B cell (primary cell): ENCODE data around the gene L3MBTL4. TPM values are rescaled to one million over a fixed set of nuclear protein-coding genes. Genes with fewer than 3 reads are reported as not detected.
A peak's percentile ranks its signal among the peaks of the same experiment; 100 is the strongest.

Source experiments
- ATAC-seq: fragments of 200-7000 bp; cut with Tn5 transposase; one replicate; pipeline ENCODE4 v1.10.0; 2021; ENCODE audit warnings: low read depth, mild to moderate bottlenecking, moderate number of reproducible peaks, moderate library complexity
- CTCF ChIA-PET: fragments of 350-600 bp; sonication (Branson Sonifier 250); formaldehyde crosslinking; loops from one replicate; lab custom pipeline; 2021; ENCODE audit warnings: antibody characterized with exemption, inconsistent platforms; lab: Charles Lee
- POLR2A ChIA-PET: fragments of 350-600 bp; sonication (Branson Sonifier 250); formaldehyde crosslinking; loops from one replicate; lab custom pipeline; 2021; ENCODE audit warnings: antibody characterized with exemption; lab: Charles Lee
- DNase-seq: peaks from one replicate; pipeline ENCODE4 v3.0.0; 2013
- H2AFZ ChIP-seq: 2 replicates; pipeline ENCODE4 v1.6.1; 2012; ENCODE audit warnings: mild to moderate bottlenecking, low read depth, low read length; ENCODE audit not compliant: insufficient read depth, poor library complexity, severe bottlenecking
- H3K27ac ChIP-seq, 2 donors: 1 replicate in 1 of 2; 2 replicates in 1 of 2; pipeline ENCODE4 v1.5.1; 2012 to 2013; ENCODE audit warnings: low read length in 2 of 2, mild to moderate bottlenecking in 2 of 2, moderate library complexity in 1 of 2
- H3K27me3 ChIP-seq, 4 experiments: fragments of 200-600 bp in 1 of 4; sonication (generic) in 1 of 4; replicated peaks in 1 of 4; 1 replicate in 2 of 4; 2 replicates in 2 of 4; pipeline versions ENCODE4 v1.6.1 to v1.7.0; 2013 to 2016; ENCODE audit warnings: low read length in 3 of 4, mild to moderate bottlenecking in 2 of 4, mixed read lengths in 1 of 4, moderate library complexity in 1 of 4; ENCODE audit not compliant: insufficient read depth in 4 of 4, control insufficient read depth in 3 of 4; ENCODE audit errors: control extremely low read depth in 1 of 4
- H3K36me3 ChIP-seq, 2 experiments: replicated peaks in 1 of 2; 1 replicate in 1 of 2; 2 replicates in 1 of 2; pipeline versions ENCODE4 v1.6.1 to v1.7.1; 2013; ENCODE audit warnings: low read length in 1 of 2; ENCODE audit not compliant: insufficient read depth in 2 of 2, control insufficient read depth in 1 of 2; ENCODE audit errors: control extremely low read depth in 1 of 2, extremely low read depth in 1 of 2
- H3K4me1 ChIP-seq, 2 donors: fragments of 200-600 bp in 1 of 2; sonication (generic) in 1 of 2; 1 replicate in 1 of 2; 2 replicates in 1 of 2; pipeline versions ENCODE4 v1.5.1 to v1.6.1; 2013 to 2017; ENCODE audit warnings: low read length in 2 of 2; ENCODE audit not compliant: control insufficient read depth in 2 of 2, insufficient read depth in 2 of 2
- H3K4me2 ChIP-seq: replicated peaks from 2 replicates; pipeline ENCODE3; 2012; ENCODE audit warnings: mild to moderate bottlenecking, low read depth, low read length; ENCODE audit not compliant: poor library complexity, severe bottlenecking
- H3K4me3 ChIP-seq, 5 experiments: fragments of 200-600 bp in 1 of 5; sonication (generic) in 1 of 5; 1 replicate in 3 of 5; 2 replicates in 2 of 5; pipeline versions ENCODE4 v1.5.1 to v1.7.0; 2011 to 2016; ENCODE audit warnings: low read length in 4 of 5, mild to moderate bottlenecking in 4 of 5, low read depth in 2 of 5, control low read depth in 1 of 5, moderate library complexity in 1 of 5; ENCODE audit not compliant: insufficient read depth in 1 of 5; ENCODE audit errors: control extremely low read depth in 1 of 5, extremely low read depth in 1 of 5
- H3K79me2 ChIP-seq: fragments of 200-600 bp; sonication (generic); one replicate; pipeline ENCODE4 v1.6.0; 2016; ENCODE audit warnings: low read length; ENCODE audit not compliant: control insufficient read depth, insufficient read depth
- H3K9ac ChIP-seq: fragments of 200-600 bp; sonication (generic); 2 replicates; pipeline ENCODE4 v1.6.1; 2017; ENCODE audit warnings: mild to moderate bottlenecking, low read length, moderate library complexity
- H3K9me3 ChIP-seq, 3 donors: one replicate each; pipeline versions ENCODE4 v1.6.1 to v1.7.1; 2013; ENCODE audit warnings: low read length in 2 of 3; ENCODE audit not compliant: control insufficient read depth in 2 of 3, insufficient read depth in 1 of 3; ENCODE audit errors: control extremely low read depth in 1 of 3
- H4K20me1 ChIP-seq: 2 replicates; pipeline ENCODE4 v1.6.0; 2012; ENCODE audit warnings: mild to moderate bottlenecking, low read length; ENCODE audit not compliant: insufficient read depth, control insufficient read depth, poor library complexity, severe bottlenecking
- H3K27ac Mint-ChIP-seq: one replicate; pipeline ENCODE4 v1.8.0; 2021; ENCODE audit warnings: mixed read lengths
- H3K27me3 Mint-ChIP-seq: one replicate; pipeline ENCODE4 v1.8.0; 2021; ENCODE audit warnings: mixed read lengths
- H3K4me1 Mint-ChIP-seq: one replicate; pipeline ENCODE4 v1.8.0; 2021; ENCODE audit warnings: mixed read lengths
- H3K4me3 Mint-ChIP-seq: one replicate; pipeline ENCODE4 v1.8.0; 2021; ENCODE audit warnings: mixed read lengths
- H3K9me3 Mint-ChIP-seq: one replicate; pipeline ENCODE4 v1.8.0; 2022; ENCODE audit warnings: mixed read lengths; ENCODE audit not compliant: insufficient read depth
- EZH2 ChIP-seq: IDR thresholded peaks from 2 replicates; pipeline ENCODE4 v1.6.1; 2012; ENCODE audit warnings: borderline replicate concordance, low read depth, mild to moderate bottlenecking, moderate library complexity, low read length; ENCODE audit not compliant: insufficient read depth, poor library complexity, severe bottlenecking
- WGBS: methylation state at CpG from one replicate; pipeline ENCODE4 v1.1.5; 2013; ENCODE audit warnings: missing lambda C conversion rate; ENCODE audit not compliant: insufficient coverage; 5-methylcytosine and 5-hydroxymethylcytosine counted together
- intact Hi-C: fragments of 100-400 bp; cut with micrococcal nuclease; formaldehyde crosslinking; loops from one replicate; pipeline ENCODE4 v1.10.0; 2022
- polyA plus RNA-seq: library from polyadenylated mRNA; depleted of rRNA; stranded (reverse); fragments of >200 nt; gene quantifications from 2 replicates; pipeline ENCODE4 v1.2.3, GENCODE V29; 2012
- total RNA-seq, 2 donors: library from RNA; stranded (reverse); fragments of 120-200 nt in 1 of 2; gene quantifications; 1 replicate in 1 of 2; 2 replicates in 1 of 2; pipeline versions ENCODE4 v1.2.3 to v1.2.4, GENCODE V29; 2013 to 2022
- TF ChIP-seq, protein P1 (sequence below): fragments of 200-600 bp; IDR thresholded peaks from one replicate; pipeline ENCODE4 v1.8.0; 2022; ENCODE audit warnings: antibody characterized with exemption, mild to moderate bottlenecking

The L3MBTL4 gene
- total and polyA plus RNA-seq, 2 donors (not counting 1 experiment from before 2014, with no cell fraction given): 3.0 to 11.9 TPM

DNA sequence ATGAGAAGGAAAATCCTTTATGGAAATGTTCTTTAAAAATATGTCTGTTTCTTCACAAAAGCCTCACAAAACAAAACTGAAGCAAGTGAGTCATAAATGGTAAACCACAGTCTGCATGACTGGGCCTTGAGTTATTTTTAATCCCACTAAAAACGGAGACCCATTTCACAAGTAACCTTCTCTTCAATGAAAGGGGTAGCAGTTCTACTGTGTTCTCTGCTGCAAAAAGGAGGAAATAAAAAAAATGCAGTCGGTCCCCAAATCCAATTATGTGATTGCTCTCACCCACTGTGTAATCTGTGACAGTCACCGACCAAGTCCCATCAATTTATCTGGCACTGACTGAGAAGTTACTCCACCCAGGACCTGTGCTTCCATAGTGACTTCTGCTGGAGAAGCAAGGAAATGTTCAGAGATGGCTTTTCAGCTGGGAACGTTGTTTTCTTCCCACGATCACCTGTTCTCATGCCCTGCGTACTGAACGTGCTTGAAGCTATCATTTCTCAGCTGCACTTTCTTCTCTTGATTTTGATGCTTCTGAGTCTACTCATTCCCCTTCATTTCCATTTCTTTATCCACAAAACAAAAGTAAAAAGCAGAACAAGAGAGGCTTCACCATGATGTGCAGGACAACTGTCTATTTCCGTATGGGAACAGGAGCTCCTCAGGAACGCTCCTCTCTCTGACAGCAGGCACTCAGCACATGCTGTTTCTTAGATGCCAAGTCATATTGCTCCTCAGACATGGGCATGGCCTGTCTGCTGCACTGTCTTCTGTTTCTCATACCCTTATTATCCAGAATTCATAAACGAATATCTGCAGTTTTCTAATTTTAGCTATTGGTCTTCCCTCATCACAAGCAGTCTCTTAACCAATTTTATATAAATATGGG, 439.4 kb downstream of the L3MBTL4 start:
- no peaks in the 10 kb centered on the region for H3K27me3 Mint-ChIP-seq
- 52% methylated on average over 8 of the region's 10 CpGs for WGBS
- no peak overlapping the region for H2AFZ ChIP-seq
- peak overlapping the region; percentile 65 for H3K27ac Mint-ChIP-seq
- no peak overlapping the region for H3K27ac ChIP-seq
- H3K79me2 ChIP-seq: no peaks in the 10 kb centered on the region
- H3K9ac ChIP-seq: peak overlapping the region; percentile 20
- no peak overlapping the region for H3K4me3 ChIP-seq
- no peaks in the 10 kb centered on the region for H3K27me3 ChIP-seq
- no peaks in the 10 kb centered on the region for H4K20me1 ChIP-seq
- DNase-seq (peak; percentile 10), ATAC-seq (peak; percentile 53)
- peak overlapping the region; percentile 24 for H3K4me2 ChIP-seq
- H3K9me3 ChIP-seq: no peaks in the 10 kb centered on the region
- H3K4me3 Mint-ChIP-seq: peak overlapping the region; percentile 61
- TF ChIP-seq, protein P1, sequence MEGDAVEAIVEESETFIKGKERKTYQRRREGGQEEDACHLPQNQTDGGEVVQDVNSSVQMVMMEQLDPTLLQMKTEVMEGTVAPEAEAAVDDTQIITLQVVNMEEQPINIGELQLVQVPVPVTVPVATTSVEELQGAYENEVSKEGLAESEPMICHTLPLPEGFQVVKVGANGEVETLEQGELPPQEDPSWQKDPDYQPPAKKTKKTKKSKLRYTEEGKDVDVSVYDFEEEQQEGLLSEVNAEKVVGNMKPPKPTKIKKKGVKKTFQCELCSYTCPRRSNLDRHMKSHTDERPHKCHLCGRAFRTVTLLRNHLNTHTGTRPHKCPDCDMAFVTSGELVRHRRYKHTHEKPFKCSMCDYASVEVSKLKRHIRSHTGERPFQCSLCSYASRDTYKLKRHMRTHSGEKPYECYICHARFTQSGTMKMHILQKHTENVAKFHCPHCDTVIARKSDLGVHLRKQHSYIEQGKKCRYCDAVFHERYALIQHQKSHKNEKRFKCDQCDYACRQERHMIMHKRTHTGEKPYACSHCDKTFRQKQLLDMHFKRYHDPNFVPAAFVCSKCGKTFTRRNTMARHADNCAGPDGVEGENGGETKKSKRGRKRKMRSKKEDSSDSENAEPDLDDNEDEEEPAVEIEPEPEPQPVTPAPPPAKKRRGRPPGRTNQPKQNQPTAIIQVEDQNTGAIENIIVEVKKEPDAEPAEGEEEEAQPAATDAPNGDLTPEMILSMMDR: no peak
- TF ChIP-seq EZH2: no peak
- H3K4me1 ChIP-seq: peaks cover 19 to 24% of the 10 kb centered on the region in 2 donors
- ChIA-PET CTCF (no interaction called here), POLR2A (no interaction called here)
- H3K4me1 Mint-ChIP-seq: peaks cover 43% of the 10 kb centered on the region
- H3K9me3 Mint-ChIP-seq: no peaks in the 10 kb centered on the region
- no peaks in the 10 kb centered on the region for H3K36me3 ChIP-seq
- intact Hi-C loops: no loop called here

- H3K27me3 Mint-ChIP-seq: no peaks in the 10 kb centered on the region
- peaks cover 19 to 24% of the 10 kb centered on the region in 2 donors for H3K4me1 ChIP-seq
- peak overlapping the region; percentile 61 for H3K4me3 Mint-ChIP-seq
- H4K20me1 ChIP-seq: no peaks in the 10 kb centered on the region
- intact Hi-C loops: no loop called here
- H3K4me2 ChIP-seq: peak overlapping the region; percentile 24
- no peaks in the 10 kb centered on the region for H3K79me2 ChIP-seq
- H3K4me3 ChIP-seq: no peak overlapping the region
- peaks cover 43% of the 10 kb centered on the region for H3K4me1 Mint-ChIP-seq
- TF ChIP-seq, protein P1: no peak
- no peak overlapping the region for H3K27ac ChIP-seq
- H2AFZ ChIP-seq: no peak overlapping the region
- no peaks in the 10 kb centered on the region for H3K36me3 ChIP-seq
- no peak for ATAC-seq
- H3K9ac ChIP-seq: peak overlapping the region; percentile 20
- DNase-seq: no peak
- no peaks in the 10 kb centered on the region for H3K9me3 ChIP-seq
- peak overlapping the region; percentile 65 for H3K27ac Mint-ChIP-seq
- CTCF ChIA-PET: no interaction called here
- no peaks in the 10 kb centered on the region for H3K9me3 Mint-ChIP-seq
- WGBS: 65% methylated on average over 2 of the region's 2 CpGs
- POLR2A ChIA-PET: no interaction called here
- no peaks in the 10 kb centered on the region for H3K27me3 ChIP-seq
Observed at GRCh38 chr18:5974696-5975095, 440.0 kb downstream of the L3MBTL4 start.
